SK-N-SH treated with all-trans-retinoic acid at 6 μM for 48 hours (cell line): Measurements from ENCODE around the gene SDK1.

Experiments
- ATAC-seq: fragments of 200-7000 bp; cut with Tn5 transposase; 3 replicates; pipeline ENCODE4 v1.9.1; 2020; ENCODE audit warnings: mild to moderate bottlenecking, moderate library complexity
- ARNTL ChIP-seq: fragments of 450-650 bp; formaldehyde crosslinking; IDR thresholded peaks from 2 replicates; pipeline ENCODE4 v1.5.0; 2020; ENCODE audit warnings: low read depth, mild to moderate bottlenecking, moderate library complexity, borderline replicate concordance
- ESRRG ChIP-seq: fragments of 250-450 bp; sonication (Bioruptor Pico); IDR thresholded peaks from 2 replicates; pipeline ENCODE4 v1.6.1; 2021; ENCODE audit warnings: mild to moderate bottlenecking
- GLIS3 ChIP-seq: fragments of 250-450 bp; sonication (Bioruptor Pico); IDR thresholded peaks from 2 replicates; pipeline ENCODE4 v1.5.0; 2020; ENCODE audit warnings: mild to moderate bottlenecking, moderate library complexity
- OSR1 ChIP-seq: fragments of 250-450 bp; sonication (Bioruptor Pico); IDR thresholded peaks from 2 replicates; pipeline ENCODE4 v1.8.0; 2022; ENCODE audit warnings: moderate library complexity, mild to moderate bottlenecking, inconsistent platforms
- PPARA ChIP-seq: fragments of 250-450 bp; sonication (Bioruptor Pico); IDR thresholded peaks from 2 replicates; pipeline ENCODE4 v1.5.0; 2020; ENCODE audit warnings: mild to moderate bottlenecking, borderline replicate concordance
- RARB ChIP-seq: fragments of 250-450 bp; sonication (Bioruptor Pico); IDR thresholded peaks from 2 replicates; pipeline ENCODE4 v1.8.0; 2021; ENCODE audit warnings: mild to moderate bottlenecking, moderate library complexity
- SNAI2 ChIP-seq: fragments of 250-450 bp; sonication (Bioruptor Pico); IDR thresholded peaks from 2 replicates; pipeline ENCODE4 v1.5.0; 2020; ENCODE audit warnings: mild to moderate bottlenecking, moderate library complexity
- TCF4 ChIP-seq: fragments of 250-450 bp; sonication (Bioruptor Pico); IDR thresholded peaks from 2 replicates; pipeline ENCODE4 v1.8.0; 2021; ENCODE audit warnings: mild to moderate bottlenecking, moderate library complexity, borderline replicate concordance
- TOX ChIP-seq: fragments of 250-450 bp; sonication (Bioruptor Pico); IDR thresholded peaks from 2 replicates; pipeline ENCODE4 v1.8.0; 2021; ENCODE audit warnings: mild to moderate bottlenecking, moderate library complexity, borderline replicate concordance
- ZC3H10 ChIP-seq: fragments of 250-450 bp; sonication (Bioruptor Pico); IDR thresholded peaks from 2 replicates; pipeline ENCODE4 v1.5.1; 2021; ENCODE audit warnings: mild to moderate bottlenecking, moderate library complexity
- ZFP3 ChIP-seq: fragments of 250-450 bp; sonication (Bioruptor Pico); IDR thresholded peaks from 2 replicates; pipeline ENCODE4 v1.5.0; 2020; ENCODE audit warnings: mild to moderate bottlenecking, moderate library complexity
- ZFP30 ChIP-seq: fragments of 450-650 bp; formaldehyde crosslinking; IDR thresholded peaks from 2 replicates; pipeline ENCODE4 v1.5.0; 2022; ENCODE audit warnings: mild to moderate bottlenecking, moderate library complexity
- ZNF565 ChIP-seq: fragments of 450-650 bp; formaldehyde crosslinking; conservative IDR thresholded peaks from 2 replicates; pipeline ENCODE4 v1.5.0; 2020; ENCODE audit warnings: low read depth, mild to moderate bottlenecking, moderate library complexity
- ZNF70 ChIP-seq: fragments of 450-650 bp; formaldehyde crosslinking; IDR thresholded peaks from 2 replicates; pipeline ENCODE4 v1.5.0; 2020; ENCODE audit warnings: mild to moderate bottlenecking, moderate library complexity
- ZNF8 ChIP-seq: fragments of 450-650 bp; formaldehyde crosslinking; IDR thresholded peaks from 2 replicates; pipeline ENCODE4 v1.5.0; 2020; ENCODE audit warnings: mild to moderate bottlenecking, moderate library complexity
- TF ChIP-seq, protein P1 (sequence below): fragments of 250-450 bp; sonication (Bioruptor Pico); IDR thresholded peaks from 2 replicates; pipeline ENCODE4 v1.8.0; 2021; ENCODE audit warnings: low read depth, mild to moderate bottlenecking, moderate library complexity, borderline replicate concordance
- TF ChIP-seq, protein P2 (sequence below): fragments of 250-450 bp; sonication (Bioruptor Pico); IDR thresholded peaks from 2 replicates; pipeline ENCODE4 v1.5.1; 2020; ENCODE audit warnings: low read depth, mild to moderate bottlenecking, moderate library complexity
- TF ChIP-seq, protein P3 (sequence below): fragments of 250-450 bp; sonication (Bioruptor Pico); IDR thresholded peaks from 2 replicates; pipeline ENCODE4 v1.5.0; 2020; ENCODE audit warnings: mild to moderate bottlenecking, moderate library complexity

Gene SDK1

DNA sequence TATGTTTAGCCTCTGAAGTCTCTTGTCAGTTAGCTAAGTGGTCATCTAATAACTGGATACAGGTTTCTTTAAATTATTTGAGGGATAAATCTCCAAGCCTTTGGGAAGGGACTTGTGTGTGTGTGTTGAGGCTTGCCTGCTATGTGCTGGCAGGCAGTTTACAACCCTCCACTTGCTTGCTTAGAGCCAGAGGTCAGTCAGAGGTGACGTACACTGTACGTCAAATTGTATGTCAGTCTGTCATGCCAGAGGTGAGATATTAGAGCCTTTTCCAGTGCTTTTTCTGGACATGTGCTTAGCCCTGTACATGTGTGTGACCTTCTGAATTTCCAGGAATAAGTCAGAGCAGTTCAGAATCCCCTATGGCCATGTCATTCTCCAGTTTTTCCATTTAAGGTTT lies 438.9 kb downstream of the SDK1 start:
- no peak for TF ChIP-seq RARB (CRISPR knock-in tag)
- no peak for TF ChIP-seq ZFP3 (CRISPR knock-in tag)
- no peak for TF ChIP-seq ZC3H10 (CRISPR knock-in tag)
- no peak for TF ChIP-seq ARNTL (CRISPR knock-in tag)
- no peak for TF ChIP-seq ZFP30 (CRISPR knock-in tag)
- TF ChIP-seq ZNF565 = no peak
- TF ChIP-seq TOX (CRISPR knock-in tag) = no peak
- TF ChIP-seq OSR1 (CRISPR knock-in tag) = no peak
- no peak for TF ChIP-seq ESRRG (CRISPR knock-in tag)
- no peak for TF ChIP-seq PPARA (CRISPR knock-in tag)
- TF ChIP-seq ZNF8 (CRISPR knock-in tag) = no peak
- TF ChIP-seq, protein P1, sequence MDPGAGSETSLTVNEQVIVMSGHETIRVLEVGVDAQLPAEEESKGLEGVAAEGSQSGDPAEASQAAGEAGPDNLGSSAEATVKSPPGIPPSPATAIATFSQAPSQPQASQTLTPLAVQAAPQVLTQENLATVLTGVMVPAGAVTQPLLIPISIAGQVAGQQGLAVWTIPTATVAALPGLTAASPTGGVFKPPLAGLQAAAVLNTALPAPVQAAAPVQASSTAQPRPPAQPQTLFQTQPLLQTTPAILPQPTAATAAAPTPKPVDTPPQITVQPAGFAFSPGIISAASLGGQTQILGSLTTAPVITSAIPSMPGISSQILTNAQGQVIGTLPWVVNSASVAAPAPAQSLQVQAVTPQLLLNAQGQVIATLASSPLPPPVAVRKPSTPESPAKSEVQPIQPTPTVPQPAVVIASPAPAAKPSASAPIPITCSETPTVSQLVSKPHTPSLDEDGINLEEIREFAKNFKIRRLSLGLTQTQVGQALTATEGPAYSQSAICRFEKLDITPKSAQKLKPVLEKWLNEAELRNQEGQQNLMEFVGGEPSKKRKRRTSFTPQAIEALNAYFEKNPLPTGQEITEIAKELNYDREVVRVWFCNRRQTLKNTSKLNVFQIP (CRISPR knock-in tag) = no peak
- TF ChIP-seq, all 23 proteins: peak for 0
- ATAC-seq = no peak

DNA sequence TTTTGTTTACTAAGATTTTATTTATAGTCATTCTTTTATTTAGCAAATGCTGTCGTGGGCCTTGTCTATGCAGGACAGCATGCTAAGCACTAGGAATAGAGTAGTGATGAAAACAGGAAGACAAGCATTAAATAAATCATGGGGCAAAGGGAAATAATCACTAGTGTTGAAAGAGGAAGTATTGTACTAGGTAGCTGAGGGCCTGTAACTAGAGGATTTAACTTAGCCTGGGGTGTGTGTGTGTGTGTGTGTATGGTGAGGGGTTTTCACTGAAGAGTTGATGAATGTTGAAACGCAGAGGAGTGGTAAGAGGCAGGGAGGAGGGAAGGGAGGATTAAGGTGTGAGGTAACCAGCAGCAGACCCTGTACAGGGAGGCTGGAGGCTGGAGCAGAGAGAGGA lies 446.4 kb downstream of the SDK1 start:
- TF ChIP-seq GLIS3 (CRISPR knock-in tag) (no peak), RARB (CRISPR knock-in tag) (no peak), TCF4 (CRISPR knock-in tag) (no peak), ZNF70 (CRISPR knock-in tag) (no peak)
- TF ChIP-seq, protein P1 (CRISPR knock-in tag) = no peak
- TF ChIP-seq, protein P2, sequence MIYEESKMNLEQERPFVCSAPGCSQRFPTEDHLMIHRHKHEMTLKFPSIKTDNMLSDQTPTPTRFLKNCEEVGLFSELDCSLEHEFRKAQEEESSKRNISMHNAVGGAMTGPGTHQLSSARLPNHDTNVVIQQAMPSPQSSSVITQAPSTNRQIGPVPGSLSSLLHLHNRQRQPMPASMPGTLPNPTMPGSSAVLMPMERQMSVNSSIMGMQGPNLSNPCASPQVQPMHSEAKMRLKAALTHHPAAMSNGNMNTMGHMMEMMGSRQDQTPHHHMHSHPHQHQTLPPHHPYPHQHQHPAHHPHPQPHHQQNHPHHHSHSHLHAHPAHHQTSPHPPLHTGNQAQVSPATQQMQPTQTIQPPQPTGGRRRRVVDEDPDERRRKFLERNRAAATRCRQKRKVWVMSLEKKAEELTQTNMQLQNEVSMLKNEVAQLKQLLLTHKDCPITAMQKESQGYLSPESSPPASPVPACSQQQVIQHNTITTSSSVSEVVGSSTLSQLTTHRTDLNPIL (CRISPR knock-in tag) = no peak
- no peak for ATAC-seq

DNA sequence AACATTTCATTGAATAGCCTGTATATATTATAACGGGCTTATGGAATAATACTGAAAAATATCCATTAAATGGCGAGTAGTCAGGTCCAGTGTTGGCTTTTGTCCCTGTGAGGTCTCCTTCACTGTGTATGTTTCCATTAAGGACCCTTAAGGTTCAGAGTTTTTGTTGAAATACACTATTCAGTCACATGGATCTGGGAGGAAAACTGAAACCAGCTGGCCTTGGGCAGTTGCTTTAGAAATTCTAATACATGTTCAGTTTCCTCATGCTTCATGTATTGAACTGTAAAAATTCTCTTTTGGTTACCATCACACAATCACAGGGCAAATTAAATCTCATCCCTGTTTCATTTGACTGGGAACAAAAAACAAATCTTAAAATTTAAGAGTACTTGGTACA lies 447.3 kb downstream of the SDK1 start:
- TF ChIP-seq OSR1 (CRISPR knock-in tag) (no peak), ZNF8 (CRISPR knock-in tag) (no peak), TCF4 (CRISPR knock-in tag) (no peak), ZFP30 (CRISPR knock-in tag) (no peak), ZNF70 (CRISPR knock-in tag) (no peak), ZNF565 (no peak), SNAI2 (CRISPR knock-in tag) (no peak), RARB (CRISPR knock-in tag) (no peak), TOX (CRISPR knock-in tag) (no peak), GLIS3 (CRISPR knock-in tag) (no peak), ARNTL (CRISPR knock-in tag) (no peak), ZC3H10 (CRISPR knock-in tag) (no peak)
- TF ChIP-seq, protein P3, sequence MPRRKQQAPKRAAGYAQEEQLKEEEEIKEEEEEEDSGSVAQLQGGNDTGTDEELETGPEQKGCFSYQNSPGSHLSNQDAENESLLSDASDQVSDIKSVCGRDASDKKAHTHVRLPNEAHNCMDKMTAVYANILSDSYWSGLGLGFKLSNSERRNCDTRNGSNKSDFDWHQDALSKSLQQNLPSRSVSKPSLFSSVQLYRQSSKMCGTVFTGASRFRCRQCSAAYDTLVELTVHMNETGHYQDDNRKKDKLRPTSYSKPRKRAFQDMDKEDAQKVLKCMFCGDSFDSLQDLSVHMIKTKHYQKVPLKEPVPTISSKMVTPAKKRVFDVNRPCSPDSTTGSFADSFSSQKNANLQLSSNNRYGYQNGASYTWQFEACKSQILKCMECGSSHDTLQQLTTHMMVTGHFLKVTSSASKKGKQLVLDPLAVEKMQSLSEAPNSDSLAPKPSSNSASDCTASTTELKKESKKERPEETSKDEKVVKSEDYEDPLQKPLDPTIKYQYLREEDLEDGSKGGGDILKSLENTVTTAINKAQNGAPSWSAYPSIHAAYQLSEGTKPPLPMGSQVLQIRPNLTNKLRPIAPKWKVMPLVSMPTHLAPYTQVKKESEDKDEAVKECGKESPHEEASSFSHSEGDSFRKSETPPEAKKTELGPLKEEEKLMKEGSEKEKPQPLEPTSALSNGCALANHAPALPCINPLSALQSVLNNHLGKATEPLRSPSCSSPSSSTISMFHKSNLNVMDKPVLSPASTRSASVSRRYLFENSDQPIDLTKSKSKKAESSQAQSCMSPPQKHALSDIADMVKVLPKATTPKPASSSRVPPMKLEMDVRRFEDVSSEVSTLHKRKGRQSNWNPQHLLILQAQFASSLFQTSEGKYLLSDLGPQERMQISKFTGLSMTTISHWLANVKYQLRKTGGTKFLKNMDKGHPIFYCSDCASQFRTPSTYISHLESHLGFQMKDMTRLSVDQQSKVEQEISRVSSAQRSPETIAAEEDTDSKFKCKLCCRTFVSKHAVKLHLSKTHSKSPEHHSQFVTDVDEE (CRISPR knock-in tag) = no peak
- TF ChIP-seq, protein P2 (CRISPR knock-in tag) = no peak
- TF ChIP-seq, protein P1 (CRISPR knock-in tag) = no peak
- no peak for ATAC-seq
